HG03378 (cell line): ENCODE data around the gene NPPB.

Experiments
- ATAC-seq: cut with Tn5 transposase; IDR thresholded peaks from one replicate; pipeline ENCODE4 v1.9.1; 2021; ENCODE audit warnings: mild to moderate bottlenecking, moderate library complexity; ENCODE audit not compliant: unreplicated experiment

NPPB gene

DNA sequence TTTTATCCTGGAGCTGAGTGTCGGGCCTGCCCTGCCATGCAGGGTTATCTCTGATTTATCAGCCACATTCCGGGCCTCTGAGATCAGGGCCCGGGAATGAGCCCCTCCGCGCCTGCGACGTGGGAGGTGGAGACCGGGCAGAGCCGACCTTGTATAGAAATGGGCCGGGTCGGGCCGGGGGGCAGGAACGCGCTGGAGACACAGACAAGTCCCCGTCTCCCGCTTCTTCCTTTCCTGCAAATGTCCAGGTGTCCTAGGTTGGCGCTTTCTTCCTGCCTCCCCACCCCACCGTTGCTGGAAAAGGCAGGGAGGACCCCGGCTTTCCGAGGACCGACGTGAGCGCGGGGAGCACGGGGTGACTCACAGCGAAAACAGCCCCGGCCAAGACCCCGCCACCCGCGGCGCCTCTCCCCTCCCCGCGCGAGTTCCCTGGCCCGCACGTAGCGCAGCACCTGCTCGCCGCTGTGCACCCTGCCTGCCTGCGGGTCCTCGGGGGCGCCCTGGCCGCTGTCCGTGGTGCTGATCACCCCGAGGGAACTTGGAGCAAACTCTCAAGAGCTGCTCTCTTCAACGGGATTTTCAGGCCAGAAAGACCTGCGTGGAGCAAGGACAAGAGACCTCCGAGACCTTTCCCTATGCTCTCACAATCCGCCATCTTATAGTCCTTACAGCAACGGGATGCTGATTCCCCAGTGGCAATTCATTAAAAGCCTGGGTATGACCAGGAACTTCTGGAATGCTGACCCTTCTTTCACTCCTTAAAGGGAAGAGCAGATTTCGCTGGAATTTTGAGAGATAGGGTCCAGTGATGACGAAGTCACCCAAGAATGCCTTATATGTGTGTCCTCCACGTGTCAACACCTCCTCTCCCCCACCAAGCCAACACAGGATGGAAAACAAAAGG is 475 bp upstream of the NPPB start:
- ATAC-seq: no peak

GRCh38 chr1:11858158-11858557 is 587 bp downstream of the NPPB start:
- ATAC-seq: no peak

DNA sequence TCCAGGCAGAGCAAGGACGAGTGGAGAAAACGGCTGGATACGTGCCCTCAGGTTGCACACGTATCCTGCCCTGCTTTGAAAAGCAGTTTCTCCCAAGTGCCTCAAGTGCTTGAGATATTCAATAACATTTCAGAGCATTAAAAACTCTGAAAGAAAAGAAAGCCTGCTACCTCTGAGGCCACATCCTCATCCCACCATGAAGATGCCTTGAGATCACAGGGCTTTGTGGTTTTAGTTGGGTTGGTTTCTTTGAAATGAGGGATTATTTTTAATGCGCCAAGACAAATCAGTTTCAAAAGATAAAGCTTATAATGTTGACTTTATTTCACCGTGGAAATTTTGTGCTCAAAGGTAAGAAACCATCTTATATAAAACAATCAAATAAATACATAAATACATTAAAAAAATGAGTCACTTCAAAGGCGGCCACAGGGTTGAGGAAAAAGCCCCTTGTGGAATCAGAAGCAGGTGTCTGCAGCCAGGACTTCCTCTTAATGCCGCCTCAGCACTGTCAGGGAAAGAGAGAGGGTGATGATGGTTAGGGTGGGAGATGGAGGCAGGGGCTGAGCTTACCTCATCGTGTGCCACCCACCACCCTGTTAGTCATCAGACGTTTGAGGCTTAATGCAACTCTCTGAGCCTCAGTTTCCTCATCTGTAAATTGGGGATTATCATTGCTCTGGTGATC is 1.4 kb downstream of the NPPB start:
- no peak for ATAC-seq

DNA sequence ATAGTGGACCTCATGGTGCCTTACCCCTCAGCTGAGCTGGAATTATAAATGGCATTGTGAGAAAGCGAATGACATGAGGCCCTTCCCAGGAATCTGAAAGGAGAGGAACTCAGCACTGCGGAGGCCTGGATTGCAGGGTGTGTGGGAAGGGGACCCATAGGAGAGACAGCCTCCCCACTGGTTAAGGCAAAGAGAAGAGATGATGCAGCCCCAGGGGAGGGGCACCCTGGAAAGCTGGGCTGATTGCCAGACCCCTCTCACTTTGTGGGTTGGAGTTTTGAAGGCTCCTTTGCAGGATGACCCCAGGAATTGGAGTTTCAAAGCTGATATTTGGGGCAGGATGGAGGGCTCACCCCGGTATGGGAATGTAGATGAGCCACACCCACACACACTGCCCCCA is 2.0 kb downstream of the NPPB start:
- no peak for ATAC-seq

- no peak for ATAC-seq
Measured at GRCh38 chr1:11855430-11855829, 3.3 kb downstream of the NPPB start.

DNA sequence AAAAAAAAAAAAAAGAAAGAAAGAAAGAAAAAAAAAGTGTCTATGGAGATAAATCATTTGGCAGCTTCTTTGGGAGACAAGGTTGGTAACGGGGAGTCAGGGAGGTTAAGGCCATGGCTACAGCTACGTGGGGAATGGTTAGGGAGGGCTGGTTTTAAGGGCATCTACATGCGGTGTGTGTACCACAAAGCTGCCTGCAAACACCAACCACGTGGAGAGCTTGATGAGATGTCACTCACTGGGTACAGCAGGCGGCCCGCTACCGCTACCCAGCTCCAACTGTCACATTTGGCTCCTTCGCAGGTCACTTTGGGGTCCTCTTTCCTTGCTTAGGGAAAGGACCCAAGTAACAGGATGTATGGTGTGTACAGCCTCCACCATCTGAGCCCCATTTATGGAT is 4.2 kb downstream of the NPPB start:
- ATAC-seq: no peak

GRCh38 chr1:11851180-11851579 is 7.6 kb downstream of the NPPB start:
- ATAC-seq: no peak

GRCh38 chr1:11850156-11850555 is 8.6 kb downstream of the NPPB start:
- no peak for ATAC-seq

GRCh38 chr1:11848373-11848700 is 10.4 kb downstream of the NPPB start:
- ATAC-seq: no peak

DNA sequence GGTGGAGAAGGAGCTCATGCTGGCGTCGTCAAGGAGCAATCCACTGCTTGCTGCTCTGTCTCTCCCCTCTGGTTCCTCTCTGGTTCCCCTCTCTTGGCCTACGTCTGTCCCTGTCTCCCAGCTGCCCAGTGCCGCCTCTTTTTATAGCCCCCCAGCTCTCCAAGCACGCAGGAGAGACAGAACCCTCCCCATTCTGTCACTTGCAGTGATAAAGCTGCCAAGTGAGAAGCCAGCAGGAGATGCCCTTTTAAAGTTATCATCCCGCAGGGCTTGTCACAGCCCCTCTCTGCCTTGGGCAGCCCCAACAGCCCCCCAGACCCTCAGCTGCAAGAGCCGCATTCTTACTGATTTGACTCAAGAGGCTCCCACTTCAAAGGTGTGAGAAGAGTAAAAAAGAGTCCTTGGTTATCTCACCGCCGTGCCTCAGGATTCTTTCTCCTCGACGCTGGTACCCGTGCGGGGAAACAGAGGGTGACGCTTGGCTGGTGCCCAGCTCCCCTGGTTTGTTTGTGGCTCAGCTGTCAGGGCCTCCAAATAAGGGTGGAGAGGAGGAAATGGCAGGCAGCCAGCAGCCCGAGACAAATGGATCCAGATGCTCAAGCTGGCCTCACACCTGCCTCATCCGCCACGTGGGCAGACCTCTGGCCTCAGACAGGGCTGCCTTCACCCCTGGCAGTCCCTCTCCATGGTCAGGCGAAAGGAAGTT is 10.9 kb downstream of the NPPB start, which contains the start of gene NPPA:
TSS of gene NPPA (minus strand) at position 117 of the 706 bp plus-strand sequence. CDS start at position 18, 99 bp downstream.
- no peak for ATAC-seq

- ATAC-seq: no peak
Measured at GRCh38 chr1:11845641-11846335, 13.0 kb downstream of the NPPB start.

- ATAC-seq: no peak
Measured at GRCh38 chr1:11842154-11843041, 16.3 kb downstream of the NPPB start.

DNA sequence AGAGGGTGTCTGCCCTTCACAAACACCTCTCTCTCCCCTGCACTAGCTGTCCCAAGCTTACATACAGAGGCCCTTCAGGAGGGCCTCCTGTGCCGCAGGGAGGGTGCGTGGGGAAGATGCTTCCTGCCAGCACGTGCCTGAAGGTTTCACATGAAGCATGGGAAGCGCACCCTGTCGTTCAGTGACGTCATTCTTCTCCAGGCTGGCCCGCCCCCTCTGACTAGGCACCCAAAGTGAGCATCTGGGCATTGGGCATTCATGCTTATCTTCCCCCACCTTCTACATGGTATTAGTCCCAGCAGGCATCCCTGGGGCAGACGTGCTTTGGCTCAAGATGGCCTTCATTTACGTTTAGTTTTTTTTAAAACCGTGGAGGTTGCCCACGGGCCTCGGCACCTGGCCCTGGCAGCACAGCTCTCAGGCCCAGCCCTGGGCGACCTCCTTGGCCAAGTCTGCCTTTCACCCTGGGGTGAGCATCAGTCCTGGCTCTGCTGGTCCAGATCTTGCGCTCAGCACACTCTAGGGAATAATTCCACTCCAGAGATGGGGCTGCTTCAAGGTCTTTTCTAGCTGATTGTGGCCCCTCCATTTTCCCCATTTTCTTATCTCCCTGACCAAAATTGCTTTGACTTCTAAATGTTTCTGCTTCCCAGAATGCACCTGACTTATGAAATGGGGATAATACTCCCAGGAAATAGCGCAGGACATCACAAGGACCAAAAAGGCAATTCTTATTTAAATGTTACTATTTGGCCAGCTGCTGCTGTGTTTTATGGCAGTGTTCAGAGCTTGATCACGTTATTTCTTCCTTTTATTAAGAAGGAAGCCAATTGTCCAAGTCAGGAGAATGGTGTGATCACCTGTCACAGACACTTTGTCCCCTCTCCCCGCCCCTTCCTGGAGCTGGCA is 17.2 kb downstream of the NPPB start:
- no peak for ATAC-seq

GRCh38 chr1:11839727-11840705 is 18.7 kb downstream of the NPPB start:
- no peak for ATAC-seq

- no peak for ATAC-seq
Measured at GRCh38 chr1:11838349-11839272, 20.1 kb downstream of the NPPB start.

GRCh38 chr1:11837767-11838348 is 20.9 kb downstream of the NPPB start:
- no peak for ATAC-seq
